GM19397 (cell line): ENCODE data around the gene STX1A.
A peak's percentile ranks its signal among the peaks of the same experiment; 100 is the strongest.

Experiments used
- ATAC-seq: cut with Tn5 transposase; IDR thresholded peaks from one replicate; pipeline ENCODE4 v1.9.1; 2021; ENCODE audit warnings: mild to moderate bottlenecking, moderate library complexity; ENCODE audit not compliant: unreplicated experiment

The STX1A gene

DNA sequence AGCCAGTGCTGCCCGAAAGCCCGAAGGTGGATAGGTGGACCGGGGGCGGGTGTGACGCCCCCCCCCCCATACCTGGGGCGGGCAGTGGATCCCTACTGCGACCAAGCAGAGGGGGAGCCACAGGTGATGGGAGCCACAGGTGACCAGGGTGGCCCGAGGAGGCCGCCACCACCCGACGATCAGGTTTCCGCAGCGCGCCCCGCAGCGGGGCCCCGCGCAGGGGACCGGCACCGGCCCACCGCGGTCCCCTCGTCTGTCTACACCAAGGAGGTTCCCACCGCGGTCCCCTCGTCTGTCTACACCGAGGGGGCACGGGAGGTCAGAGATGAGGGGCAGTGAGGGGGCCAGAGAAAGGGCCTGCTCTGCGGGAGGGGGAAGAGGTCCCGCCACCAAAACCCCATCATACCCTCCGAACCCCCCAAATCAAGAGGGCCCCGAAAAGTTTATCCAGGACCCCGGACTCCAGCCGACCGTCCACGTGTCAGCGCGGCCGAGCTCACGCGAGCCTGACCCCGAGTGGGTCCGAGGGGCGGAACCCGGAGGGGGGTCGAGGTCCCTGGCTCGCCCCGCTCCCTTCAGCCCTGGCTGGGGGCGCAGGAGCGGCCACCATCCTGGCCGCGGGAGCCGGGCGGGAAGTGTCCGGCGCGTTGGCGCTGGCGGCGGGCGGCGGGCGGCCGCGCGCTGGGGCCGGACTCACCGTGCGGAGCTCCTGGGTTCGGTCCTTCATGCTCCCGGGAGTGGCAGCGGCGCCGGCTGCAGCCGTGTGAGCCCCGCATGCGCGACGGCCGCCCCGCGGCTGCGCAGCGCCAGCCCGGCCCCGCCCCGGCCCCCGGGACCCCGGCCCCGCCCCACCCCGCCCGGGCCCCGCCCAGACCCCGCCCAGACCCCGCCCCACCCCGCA is at the start of gene STX1A:
Gene STX1A (minus strand): TSS at position 765 of the 901 bp plus-strand sequence. CDS start 38 bp downstream, at position 727.
- peak; percentile 74 for ATAC-seq

DNA sequence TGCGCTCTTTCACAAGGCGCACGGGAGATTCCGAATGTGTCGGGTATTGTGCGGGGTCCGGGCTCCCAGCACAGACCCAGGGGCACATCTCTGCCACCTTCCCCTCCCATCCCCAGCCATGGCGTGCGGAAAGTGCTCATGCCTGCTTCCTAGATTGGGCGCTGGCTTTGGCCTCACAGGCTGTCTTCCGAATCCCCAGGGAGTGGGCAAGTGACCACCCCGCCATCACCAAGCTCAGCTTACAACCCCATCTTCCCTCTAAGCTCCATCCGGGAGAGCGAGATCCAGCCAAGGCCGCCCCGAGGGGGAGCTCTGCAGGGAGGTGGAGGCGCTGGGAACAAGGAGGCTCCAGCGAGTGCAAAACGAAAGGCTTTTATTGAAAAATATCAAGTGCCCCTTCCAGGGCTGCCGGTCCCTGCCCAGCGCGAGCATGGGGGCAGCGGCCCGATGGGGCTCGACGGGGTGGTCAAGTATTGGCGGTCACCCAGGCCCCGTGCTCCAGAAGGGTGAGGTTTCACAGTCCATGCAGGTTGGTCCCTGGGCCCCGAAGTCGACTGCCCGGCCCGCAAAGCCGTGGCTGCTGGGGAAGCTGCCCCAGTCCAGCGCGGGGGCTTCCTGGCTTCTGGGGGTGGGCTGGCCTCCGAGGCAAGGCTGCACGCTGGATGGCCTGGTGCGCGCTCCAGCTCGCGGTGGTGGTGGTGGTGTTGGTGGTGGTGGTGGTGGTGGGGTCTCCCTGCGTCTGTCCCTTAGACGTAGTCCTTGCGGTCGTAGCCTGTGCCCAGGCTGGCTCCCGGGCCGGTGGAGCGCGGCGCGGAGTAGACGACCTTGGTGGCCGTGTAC is 49.4 kb upstream of the STX1A start:
- no peak for ATAC-seq

DNA sequence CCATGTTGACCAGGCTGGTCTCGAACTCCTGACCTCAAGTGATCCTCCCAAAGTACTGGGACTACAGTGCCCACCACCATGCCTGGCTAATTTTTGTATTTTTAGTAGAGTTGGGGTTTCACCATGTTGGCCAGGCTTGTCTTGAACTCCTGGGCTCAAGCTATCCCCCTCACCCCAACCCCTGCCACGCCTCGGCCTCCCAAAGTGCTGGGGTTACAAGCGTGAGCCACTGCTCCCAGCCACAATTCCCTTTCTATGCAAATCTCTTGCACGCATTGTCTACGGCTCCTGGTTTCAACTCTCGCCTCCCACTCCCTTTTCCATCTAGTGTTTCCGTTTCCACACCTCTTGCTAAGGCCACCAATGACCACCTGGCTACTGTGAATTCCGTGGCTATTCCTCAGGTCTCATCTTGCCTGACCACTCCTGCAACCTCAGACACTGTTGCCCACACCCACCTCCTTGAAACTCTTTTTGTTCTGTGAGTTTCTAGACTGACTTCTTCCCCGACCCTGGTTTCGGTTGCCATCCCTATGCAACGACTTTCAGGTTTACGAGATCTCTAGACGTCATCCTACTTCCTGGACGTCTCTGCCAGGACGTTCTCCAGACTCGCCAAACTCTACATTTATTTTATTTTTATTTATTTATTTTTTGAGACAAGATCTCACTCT is 47.2 kb upstream of the STX1A start:
- ATAC-seq: no peak

DNA sequence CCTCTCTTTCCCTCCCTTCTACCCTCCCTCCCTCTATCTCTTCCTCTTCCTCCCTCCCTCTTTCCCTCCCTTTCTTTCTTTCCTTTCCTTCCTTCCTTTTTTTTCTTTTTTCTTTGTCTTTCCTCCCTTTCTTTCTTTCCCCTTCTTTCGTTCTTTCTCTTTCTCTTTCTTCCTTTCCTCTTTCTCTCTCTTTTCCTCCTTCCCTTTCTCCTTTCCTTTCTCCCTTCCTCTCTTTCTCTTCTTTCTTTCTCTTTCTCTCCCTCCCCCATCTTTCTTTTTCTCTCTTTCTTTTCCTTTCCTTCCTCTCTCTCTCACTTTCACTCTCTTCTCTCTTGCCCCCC is 43.2 kb upstream of the STX1A start:
- ATAC-seq: no peak

DNA sequence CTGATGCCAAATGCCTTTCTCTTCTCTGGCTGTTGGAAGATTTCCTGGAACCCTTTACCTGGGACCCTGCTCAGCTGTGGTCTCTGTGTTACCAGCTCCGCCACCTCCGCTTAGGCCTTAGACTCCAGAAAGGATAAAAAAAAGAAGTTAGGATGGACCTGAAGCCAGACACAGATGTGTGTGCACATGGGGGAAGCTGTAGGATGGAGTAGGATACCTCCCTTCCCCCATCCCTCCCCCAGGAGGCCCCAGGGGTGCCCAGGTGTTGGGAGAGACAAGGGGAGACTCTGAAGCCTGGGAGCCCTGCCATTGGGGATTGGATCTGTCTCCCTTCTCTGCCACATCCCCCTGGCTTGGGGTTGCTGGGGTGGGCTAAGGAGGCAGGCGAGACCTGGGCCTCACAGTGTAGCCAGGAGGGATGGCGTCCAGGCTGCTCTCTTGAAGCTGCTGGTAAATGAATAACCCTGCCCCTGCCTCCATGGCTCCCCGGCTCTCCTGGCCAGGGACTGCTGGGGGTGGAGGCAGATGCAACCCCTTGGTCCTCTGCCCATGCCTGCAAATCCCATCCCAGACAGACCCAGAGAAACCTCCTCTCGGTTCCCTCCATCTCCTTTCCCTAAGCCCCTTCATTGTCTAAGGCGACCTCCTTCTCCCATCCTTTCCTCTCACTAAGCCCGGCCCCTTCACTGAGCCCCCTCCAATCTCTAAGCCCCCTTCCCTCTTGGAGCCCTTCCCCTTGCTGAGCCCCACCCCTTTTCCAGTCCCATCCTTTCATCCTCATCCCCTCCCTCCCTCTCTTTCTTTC is 42.6 kb upstream of the STX1A start:
- ATAC-seq: no peak

DNA sequence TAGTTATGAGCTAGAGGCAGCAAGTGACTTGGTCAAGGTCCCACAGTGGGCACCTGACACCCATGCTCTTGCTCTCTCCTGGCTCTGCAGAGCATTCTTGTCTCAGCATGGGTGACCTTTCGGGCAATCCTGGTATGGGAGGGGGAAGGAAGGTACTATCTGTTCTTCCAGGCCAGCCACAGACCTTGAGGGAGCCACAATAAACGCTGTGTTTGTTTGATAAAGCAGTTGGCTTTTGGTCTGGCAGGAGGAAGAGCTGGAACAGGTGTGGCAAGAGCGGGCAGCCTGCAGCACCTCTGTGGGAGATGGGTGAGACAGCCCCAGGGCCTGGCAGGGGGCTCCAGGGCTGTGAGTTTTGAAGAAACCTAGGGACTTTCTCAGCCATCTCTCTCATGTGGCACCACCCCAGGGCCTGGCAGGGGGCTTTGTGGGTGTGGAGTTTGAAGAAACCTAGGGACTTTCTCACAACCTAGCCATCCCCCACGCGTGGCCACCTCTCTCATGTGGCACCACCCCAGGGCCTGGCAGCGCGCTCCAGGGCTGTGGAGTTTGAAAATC is 39.2 kb upstream of the STX1A start:
- ATAC-seq: no peak

DNA sequence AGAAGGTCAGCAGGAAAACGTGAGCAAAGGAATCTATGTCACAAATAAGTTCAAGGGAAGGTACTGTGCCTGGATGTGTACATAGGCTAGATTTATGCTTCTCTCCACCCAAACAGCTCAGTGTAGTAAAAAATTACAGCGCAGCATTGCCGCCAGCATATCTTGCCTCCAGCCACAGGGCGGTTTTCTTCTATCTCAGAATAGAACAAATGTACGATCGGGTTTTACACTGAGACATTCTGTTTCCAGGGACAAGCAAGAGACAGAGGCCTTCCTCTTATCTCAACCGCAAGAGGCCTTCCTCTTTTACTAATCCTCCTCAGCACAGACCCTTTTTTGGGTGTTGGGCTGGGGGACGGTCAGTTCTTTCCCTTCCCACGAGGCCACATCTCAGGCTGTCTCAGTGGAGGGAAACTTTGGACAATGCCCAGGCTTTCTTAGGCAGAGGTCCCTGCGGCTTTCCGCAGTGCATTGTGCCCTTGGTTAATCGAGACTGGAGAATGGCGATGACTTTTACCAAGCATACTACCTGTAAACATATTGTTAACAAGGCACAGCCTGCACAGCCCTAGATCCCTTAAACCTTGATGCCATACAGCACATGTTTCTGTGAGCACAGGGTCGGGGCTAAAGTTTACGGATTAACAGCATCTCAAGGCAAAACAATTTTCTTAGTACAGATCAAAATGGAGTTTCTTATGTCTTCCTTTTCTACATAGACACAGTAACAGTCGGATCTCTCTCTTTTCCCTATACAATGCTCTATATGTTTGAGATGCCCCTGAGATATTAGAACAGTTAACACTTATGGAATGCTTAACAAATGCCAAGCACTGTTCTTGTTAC is 30.7 kb upstream of the STX1A start:
- ATAC-seq: no peak

DNA sequence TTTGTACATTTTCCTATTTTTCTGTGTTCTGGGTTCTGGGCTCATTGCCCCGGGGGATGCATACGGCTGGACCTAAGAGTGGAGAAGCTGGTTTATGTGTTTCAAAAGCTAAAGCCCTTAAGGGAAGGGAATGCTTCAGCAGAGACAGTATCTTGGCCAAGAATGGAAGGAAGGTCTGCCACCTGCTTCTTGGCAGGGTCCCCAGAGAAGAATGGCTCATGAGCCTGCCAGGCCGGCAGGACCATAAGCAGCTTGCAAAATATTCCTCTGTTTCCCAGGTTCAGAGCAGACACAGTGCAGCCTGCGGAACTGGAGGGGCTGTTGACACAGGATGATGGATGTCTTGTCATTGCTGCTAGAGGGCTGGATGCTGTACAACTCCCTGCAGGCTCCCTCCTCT is 26.9 kb upstream of the STX1A start:
- ATAC-seq: no peak

DNA sequence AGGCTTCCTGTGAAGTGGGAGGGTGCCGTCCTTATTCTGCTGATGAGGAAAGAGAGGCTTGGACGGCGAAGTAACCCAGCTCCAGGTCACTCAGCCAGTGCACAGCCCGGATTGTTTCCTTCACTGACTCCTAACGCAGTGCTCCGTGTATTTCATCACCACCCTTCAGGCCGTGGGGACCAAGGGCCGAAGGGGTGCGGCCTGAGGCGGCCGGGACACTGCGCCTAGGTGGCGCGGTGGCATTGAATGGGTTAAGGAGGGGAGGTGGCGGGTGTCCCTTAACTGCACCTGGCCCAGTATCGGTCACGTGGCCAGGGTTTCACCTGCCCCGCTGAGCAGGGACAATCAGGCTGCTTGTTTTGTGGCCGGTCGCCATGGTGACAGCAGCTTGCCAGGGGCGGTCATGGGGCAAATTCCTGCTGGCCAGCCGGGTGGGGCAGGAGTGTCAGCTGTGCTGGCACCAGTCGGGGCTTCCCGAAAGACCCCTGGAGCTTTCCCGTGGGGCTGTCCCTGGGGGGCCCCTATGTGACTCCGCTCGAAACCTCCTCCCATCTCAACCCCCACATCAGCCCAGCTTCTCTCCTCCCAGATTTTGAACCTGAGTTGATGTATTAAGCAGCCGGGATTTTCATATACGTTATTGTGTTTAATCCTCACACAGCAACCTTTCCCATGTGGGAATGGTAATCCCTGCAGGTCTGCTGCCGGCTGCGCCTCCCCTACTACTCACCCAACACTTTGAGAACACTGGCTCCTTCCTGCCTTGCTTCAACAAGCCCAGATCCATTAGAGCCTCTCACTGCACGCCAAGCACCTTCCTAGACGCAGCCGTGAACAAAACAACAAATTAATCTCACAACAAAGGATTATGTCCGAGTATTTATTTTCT is 23.5 kb upstream of the STX1A start:
- no peak for ATAC-seq

DNA sequence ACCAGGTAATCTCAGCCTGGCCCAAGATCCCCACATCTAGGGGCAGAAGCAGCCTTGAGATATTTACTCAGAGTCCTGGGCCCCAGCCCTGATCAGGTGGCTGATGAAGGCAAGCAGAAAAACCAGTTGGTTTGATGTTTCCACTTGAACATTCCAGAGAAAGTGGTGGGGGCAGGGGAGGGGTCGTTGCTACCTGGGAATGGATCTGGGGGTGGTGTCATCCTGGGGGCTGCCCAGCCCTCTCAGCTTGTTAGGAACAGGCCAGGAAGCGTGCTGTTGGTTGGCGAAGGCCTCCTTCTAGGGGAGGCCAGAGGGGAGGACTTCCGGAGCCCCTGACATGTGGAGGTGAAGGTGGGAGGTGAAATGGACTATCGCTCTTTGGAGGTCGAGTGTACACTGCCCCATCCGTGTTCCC is 22.9 kb upstream of the STX1A start:
- ATAC-seq: no peak

DNA sequence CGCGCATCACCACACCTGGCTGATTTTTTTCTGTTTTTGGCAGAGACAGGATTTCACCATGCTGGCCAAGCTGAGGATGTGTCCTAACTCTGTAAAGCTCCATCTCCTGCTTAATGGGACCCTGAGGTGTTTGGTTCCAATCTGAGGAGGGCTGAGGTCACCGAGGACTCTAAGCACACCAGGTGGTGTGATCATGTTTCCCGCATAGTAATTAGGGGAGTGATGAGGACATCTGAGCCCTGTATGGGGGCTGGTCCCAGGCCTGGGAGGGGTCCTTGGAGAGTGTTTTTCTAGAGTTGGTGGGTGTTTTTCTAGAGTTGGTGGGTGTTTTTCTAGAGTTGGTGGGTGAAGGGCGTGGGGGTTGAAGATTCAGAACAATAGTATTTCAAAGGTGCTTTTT is 22.1 kb upstream of the STX1A start:
- no peak for ATAC-seq

DNA sequence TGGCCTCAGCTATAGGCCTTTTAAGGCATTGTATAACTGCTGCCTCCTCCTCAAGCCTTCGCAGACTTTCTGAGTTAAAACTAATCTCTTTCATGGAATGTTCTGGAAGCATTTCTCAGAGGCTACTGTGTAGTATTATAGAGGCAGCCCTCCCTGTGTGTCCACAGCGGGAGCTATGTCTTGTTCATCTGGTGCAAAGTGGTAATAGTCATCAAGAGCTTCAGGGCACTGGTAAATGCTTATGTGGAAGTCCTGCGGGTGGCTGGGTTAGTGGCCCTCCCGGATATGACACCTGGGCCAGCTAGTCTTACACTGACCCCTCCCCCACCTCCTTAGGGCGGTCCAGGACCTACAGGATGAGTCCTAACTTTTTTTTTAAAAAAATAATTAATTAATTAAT is 21.3 kb upstream of the STX1A start:
- no peak for ATAC-seq

DNA sequence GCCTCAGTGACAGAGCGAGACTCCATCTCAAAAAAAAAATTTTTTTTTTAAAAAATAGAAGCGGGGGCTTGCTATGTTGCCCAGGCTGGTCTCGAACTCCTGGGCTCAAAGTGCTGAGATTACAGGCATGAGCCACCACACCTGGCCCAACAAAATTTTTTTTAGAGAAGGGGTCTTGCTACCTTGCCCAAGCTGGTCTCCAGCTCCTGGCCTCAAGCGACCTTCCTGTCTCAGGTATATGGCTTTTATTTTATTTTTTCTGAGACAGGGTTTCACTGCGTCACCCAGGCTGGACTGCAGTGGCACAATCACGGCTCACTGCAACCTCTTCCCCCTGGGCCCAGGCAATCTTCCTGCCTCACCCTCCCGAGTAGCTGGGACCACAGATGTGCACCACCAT is 20.7 kb upstream of the STX1A start:
- ATAC-seq: no peak

DNA sequence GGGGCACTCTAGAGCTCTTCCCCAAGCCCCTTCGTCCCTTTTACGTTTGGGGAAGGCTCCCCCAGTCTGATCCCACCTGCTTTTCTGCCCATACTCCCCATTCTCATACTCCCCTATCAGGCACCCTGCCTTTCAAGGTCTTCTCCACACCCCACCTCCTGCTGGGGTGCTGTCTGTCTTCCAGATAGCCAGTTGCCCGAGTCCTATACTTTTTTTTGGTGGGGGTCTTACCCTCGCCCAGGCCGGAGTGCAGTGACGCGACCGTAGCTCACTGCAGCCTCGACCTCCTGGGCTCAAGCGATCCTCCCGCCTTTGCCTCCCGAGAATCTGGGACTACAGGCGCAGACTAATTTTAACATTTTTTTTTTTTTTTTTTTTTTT is 19.9 kb upstream of the STX1A start:
- ATAC-seq: no peak

DNA sequence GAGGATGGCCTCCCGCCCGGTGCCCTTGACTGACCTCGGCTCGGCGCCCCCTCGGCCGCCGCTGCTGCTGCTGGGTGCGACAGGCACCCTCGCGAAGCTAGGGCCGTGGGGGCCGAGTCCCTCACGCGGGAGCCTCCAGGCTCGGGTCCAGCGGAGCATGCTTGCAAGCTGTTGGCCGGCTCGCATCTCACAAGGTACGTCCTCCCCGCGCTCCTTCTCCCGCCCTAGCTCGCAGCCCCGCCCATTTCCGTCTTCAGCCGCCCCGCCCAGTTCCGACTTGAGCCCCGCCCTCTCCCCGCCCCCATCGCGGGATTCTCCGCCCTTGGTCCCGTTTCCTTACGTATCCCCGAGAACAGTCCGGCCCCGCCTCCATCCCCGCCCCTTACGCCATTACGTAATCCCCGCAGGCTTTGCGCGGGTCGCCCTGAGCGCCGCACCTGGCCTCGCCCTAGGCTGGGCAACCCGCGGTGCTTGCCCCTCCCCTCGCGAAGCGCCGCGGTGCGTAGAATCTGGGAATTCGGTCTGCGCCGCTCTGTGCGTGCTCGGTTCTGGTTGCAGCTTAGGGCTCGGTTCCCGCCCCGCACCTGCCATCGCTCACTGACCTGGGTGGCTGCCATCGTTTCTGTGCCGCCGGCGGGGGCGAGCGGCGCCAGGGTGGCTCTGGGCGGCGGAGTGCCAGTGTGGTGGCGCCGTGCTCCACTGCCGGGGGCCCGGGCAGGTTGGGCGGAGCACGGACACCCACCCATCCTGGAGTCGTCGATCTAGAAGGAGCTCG is 19.3 kb upstream of the STX1A start, which contains the start of gene ABHD11:
Gene ABHD11 (minus strand): TSS at position 191 of the 775 bp plus-strand sequence. CDS start 32 bp downstream, at position 159.
- peak; percentile 87 for ATAC-seq

DNA sequence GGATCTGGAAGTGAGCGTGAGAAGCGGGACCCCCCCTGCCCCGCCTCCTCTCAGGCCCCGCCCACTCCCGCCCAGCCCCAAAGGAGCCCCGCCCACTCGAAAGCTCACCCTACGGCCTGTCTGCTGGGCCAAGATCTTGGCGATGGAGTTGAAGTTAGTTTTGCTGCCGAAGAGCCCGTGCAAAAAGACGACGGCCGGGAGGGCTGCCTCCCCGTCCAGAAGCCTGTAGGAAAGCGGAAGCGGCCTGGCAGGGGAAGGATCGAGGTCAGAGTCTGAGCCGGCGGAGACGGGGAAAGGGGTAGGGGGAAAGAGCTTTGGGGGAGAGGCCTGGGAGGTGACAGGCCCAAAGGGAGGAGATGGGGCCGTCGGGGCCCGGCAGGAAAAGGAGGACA is 18.7 kb upstream of the STX1A start:
- ATAC-seq: peak; percentile 16

DNA sequence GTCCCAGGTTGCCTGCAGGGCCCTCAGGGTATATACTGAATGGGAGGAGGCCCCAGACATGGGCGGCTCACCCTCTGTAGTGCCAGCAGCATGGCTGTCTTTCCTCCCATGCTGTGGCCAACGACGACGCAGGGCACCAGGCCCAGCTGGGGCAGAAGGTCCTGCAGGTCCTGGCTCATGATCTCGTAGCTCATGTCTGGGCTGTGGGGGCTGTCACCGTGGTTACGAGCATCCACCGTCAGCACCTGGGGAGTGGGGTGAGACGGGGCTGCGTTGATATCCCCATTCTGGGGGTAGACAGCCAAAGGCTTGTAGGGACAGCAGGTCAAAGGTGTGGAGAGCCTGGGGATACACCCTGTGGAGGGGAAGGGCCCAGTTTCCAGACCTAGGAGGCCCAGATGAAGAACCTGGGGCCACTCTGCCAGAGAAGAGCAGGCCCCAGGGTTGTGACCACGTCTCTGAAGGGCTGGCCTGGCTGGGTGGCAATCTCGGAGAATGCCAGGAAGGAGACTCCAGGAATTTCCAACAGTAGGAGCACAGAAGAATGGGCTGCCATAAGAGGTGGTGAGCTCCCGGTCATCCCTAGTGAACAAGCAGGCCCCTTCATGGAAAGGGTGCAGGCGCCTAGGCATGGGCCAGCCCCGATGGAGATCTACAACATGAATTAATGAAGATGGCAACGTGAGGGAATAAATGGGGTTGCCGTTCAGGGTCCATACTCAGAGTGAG is 18.2 kb upstream of the STX1A start:
- ATAC-seq: no peak
